ENCODE results near the gene CA10.

Gene CA10

GRCh38 chr17:51911237-51911636, 247.3 kb downstream of the CA10 start:
- no peak overlapping the region for H3K9ac ChIP-seq (ENCODE audit: low read length)
- TF ChIP-seq EZH2 (IDR thresholded peaks at IDR 0.05; ENCODE audit: borderline replicate concordance, low read length) (no peak), CTCF (IDR thresholded peaks at IDR 0.05; ENCODE audit: low read length) (no peak)
- no peak overlapping the region for H3K4me2 ChIP-seq (ENCODE audit: low read length)
- H3K79me2 ChIP-seq (ENCODE audit: insufficient read depth, low read length) = no peaks in the 10 kb centered on the region
- H3K4me1 ChIP-seq (ENCODE audit: insufficient read depth, low read length, severe bottlenecking) = no peaks in the 10 kb centered on the region
- H2AFZ ChIP-seq (ENCODE audit: low read length) = no peak overlapping the region
- H3K27ac ChIP-seq (ENCODE audit: low read depth, low read length, poor library complexity, severe bottlenecking) = no peak overlapping the region
- H3K36me3 ChIP-seq (ENCODE audit: insufficient read depth, low read length) = no peaks in the 10 kb centered on the region
- no peaks in the 10 kb centered on the region for H4K20me1 ChIP-seq (ENCODE audit: insufficient read depth, low read length)
- no peaks in the 10 kb centered on the region for H3F3A ChIP-seq (ENCODE audit: insufficient read depth, low read length)
- H3K27me3 ChIP-seq (ENCODE audit: insufficient read depth, low read length) = no peaks in the 10 kb centered on the region
- no peaks in the 10 kb centered on the region for H3K9me3 ChIP-seq (ENCODE audit: low read length)
- no peaks in the 10 kb centered on the region for H3K9me2 ChIP-seq (ENCODE audit: low read depth, low read length)
- H3K4me3 ChIP-seq (ENCODE audit: low read depth, low read length, poor library complexity, severe bottlenecking) = no peak overlapping the region

DNA sequence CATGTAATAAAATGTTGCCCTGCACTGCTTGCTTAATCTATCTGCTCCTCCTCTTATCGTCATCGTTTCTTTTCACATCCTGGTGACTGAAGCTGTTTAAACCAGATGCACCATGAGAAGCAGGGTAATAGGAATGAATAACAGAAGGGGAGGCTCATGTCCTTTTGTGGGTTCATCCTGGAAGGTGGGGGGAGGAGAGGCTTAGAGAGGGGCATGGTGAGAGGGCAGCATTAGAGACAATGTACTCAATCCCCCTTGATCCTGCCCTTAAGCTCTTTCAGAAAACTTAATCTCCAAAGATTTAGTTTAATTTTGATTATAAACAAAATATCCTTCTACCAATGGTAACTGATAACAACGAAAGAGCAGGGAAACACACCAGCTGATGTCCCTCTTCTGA, 248.5 kb downstream of the CA10 start:
- no peaks in the 10 kb centered on the region for H3F3A ChIP-seq (ENCODE audit: insufficient read depth, low read length)
- no peak overlapping the region for H3K4me2 ChIP-seq (ENCODE audit: low read length)
- H3K36me3 ChIP-seq (ENCODE audit: insufficient read depth, low read length) = no peaks in the 10 kb centered on the region
- no peak overlapping the region for H2AFZ ChIP-seq (ENCODE audit: low read length)
- H3K4me3 ChIP-seq (ENCODE audit: low read depth, low read length, poor library complexity, severe bottlenecking) = no peak overlapping the region
- no peaks in the 10 kb centered on the region for H3K79me2 ChIP-seq (ENCODE audit: insufficient read depth, low read length)
- no peaks in the 10 kb centered on the region for H3K4me1 ChIP-seq (ENCODE audit: insufficient read depth, low read length, severe bottlenecking)
- H3K9me2 ChIP-seq (ENCODE audit: low read depth, low read length) = no peaks in the 10 kb centered on the region
- H3K9ac ChIP-seq (ENCODE audit: low read length) = no peak overlapping the region
- TF ChIP-seq EZH2 (IDR thresholded peaks at IDR 0.05; ENCODE audit: borderline replicate concordance, low read length) = no peak
- TF ChIP-seq CTCF (IDR thresholded peaks at IDR 0.05; ENCODE audit: low read length) = no peak
- H4K20me1 ChIP-seq (ENCODE audit: insufficient read depth, low read length) = no peaks in the 10 kb centered on the region
- no peak overlapping the region for H3K27ac ChIP-seq (ENCODE audit: low read depth, low read length, poor library complexity, severe bottlenecking)
- no peaks in the 10 kb centered on the region for H3K27me3 ChIP-seq (ENCODE audit: insufficient read depth, low read length)
- no peaks in the 10 kb centered on the region for H3K9me3 ChIP-seq (ENCODE audit: low read length)

- Histone ChIP-seq H3K4me1 (ENCODE audit: insufficient read depth, low read length, severe bottlenecking) (no peaks in the 10 kb centered on the region), H3K4me2 (ENCODE audit: low read length) (no peak overlapping the region), H3K4me3 (ENCODE audit: low read depth, low read length, poor library complexity, severe bottlenecking) (no peak overlapping the region), H4K20me1 (ENCODE audit: insufficient read depth, low read length) (no peaks in the 10 kb centered on the region), H3K27me3 (ENCODE audit: insufficient read depth, low read length) (no peaks in the 10 kb centered on the region), H3K36me3 (ENCODE audit: insufficient read depth, low read length) (no peaks in the 10 kb centered on the region), H3K79me2 (ENCODE audit: insufficient read depth, low read length) (no peaks in the 10 kb centered on the region), H3K27ac (ENCODE audit: low read depth, low read length, poor library complexity, severe bottlenecking) (no peak overlapping the region), H2AFZ (ENCODE audit: low read length) (no peak overlapping the region), H3K9me3 (ENCODE audit: low read length) (no peaks in the 10 kb centered on the region), H3K9me2 (ENCODE audit: low read depth, low read length) (no peaks in the 10 kb centered on the region), H3F3A (ENCODE audit: insufficient read depth, low read length) (no peaks in the 10 kb centered on the region), H3K9ac (ENCODE audit: low read length) (no peak overlapping the region)
- TF ChIP-seq CTCF (IDR thresholded peaks at IDR 0.05; ENCODE audit: low read length) (no peak), EZH2 (IDR thresholded peaks at IDR 0.05; ENCODE audit: borderline replicate concordance, low read length) (no peak)
Observed at GRCh38 chr17:51908841-51909537, 249.5 kb downstream of the CA10 start.
